HG03196 (cell line): ENCODE measurements around the gene ERAL1.
"Not testable (repeated sequence)": the region's sequence is repeated elsewhere in the genome, so short reads cannot be mapped to it uniquely, and the experiment has no call there.

Experiments
- ATAC-seq: cut with Tn5 transposase; IDR thresholded peaks from one replicate; pipeline ENCODE4 v1.9.1; 2021; ENCODE audit not compliant: unreplicated experiment

Gene ERAL1

GRCh38 chr17:28854457-28855335 is at the start of gene ERAL1:
Gene ERAL1, plus strand, starts transcription at chr17:28855016. Its CDS starts 19 bp downstream, at chr17:28855035.
- ATAC-seq, result peak; percentile 84

- no peak for ATAC-seq
Observed at GRCh38 chr17:28807925-28808634, 46.7 kb upstream of the ERAL1 start.

DNA sequence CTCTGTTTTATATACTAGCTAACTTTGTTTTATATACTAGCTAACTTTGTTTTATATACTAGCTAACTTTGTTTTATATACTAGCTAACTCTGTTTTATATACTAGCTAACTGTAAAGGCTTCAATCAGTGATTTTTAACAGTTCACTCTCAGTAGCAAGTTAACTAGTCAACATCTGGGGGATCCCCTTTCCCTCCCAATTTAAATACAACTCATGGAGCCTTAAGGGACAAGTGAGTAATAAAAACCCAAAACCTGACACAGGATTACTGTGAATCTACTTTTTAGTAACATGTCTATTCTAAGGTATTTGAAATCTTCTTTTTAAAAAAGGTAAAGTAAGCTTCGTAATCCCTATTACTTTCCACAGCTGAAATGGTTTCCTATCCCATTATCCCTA is 44.4 kb upstream of the ERAL1 start:
- no peak for ATAC-seq

DNA sequence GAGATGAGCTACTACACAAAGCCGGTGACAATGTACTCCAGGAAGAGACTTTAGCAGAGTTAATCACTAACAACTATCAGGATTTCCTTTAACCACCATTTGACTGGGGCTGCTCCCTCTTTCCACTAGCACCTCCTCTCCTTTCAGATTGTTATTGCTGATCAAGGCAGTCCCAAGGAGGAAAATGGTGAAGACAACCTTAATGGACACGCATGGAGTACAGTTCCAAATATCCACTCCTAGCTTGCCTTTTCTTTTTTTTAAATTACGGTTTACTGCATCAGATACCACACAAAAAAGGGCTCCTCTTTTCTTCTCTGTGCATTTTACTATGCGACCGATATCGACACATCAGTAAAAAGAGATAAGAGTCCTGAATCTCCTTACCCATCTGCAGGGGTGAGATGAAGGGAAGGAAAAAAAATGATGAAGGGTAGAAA is 43.1 kb upstream of the ERAL1 start:
- ATAC-seq, result peak; percentile 22

DNA sequence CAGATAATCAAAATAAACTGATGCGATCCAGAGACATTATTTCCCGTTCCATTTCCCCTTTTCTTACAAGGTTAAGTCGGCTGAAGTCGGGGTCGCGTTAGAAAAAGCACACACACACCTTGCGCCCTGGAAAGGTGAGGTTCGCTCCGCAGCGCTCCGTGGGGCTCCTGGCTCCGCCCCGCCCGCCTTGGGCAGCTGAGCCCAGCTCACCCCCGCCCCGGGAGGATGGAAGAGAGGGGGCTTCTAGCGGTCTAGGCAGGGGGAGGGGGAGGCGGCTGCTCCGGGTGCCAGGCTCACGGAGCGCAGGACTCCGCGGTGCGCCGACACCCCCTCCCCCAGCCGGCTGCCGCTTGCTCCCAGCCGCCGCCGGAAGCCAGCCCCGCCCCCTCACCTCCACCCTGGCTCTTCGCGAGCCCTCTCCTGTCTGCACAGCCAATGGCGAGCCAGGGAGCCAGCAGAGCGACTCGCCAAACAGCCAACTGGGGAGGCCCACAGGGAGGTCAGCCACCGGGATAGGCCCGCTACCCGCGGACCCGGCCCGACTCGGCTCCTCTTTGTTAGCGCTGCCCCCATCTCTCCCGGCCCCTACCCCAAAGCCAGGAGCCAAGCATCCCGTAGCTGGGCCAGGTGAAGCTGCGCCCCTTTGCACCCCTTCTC is 42.6 kb upstream of the ERAL1 start:
- peak; percentile 93 for ATAC-seq

DNA sequence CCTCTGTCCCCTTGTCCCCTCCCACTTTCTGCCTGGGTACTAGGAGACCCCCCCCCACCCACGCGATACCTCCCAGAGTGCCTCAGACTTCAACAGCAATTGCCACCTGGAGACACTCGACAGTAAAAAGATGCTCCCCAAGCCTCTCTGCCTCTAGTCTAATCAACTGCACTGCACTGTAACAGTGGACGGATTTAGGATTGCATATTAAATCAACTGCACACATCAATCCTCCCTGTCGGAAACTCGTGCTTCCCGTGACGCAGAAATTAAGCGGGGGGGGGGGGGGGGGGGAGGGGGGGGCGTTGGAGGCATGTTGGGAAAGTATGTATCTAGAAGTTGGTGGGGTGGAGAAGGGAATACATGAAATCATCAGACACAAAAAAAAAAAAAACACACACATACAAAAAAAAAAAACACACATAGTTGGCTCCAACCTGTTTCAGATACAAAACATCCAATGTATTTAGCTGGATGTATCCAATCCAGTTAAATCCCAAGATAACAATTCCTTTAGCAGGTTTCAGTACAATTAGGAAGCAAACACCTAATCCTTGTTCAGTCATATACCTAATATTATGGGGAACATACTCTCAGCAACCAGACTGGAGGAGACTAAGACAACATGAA is 42.0 kb upstream of the ERAL1 start:
- ATAC-seq, result no peak

DNA sequence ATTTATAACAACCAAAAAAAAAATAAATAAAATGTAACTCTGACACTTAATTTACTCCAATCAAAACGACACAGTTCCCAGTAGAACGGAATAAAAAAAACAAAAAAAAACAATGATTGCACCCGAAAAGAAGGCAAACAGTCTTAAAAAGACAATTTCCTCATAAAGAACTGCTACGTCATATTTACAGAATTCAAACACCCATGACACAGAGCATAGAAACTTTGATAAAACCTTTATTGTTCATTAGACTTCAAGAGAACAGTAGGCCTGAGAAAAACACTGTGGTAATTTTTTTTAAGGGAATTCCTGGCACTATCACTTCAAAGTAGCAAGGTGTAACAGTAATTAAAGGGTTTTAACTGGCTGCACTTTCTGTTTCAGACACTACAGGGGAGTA is 38.3 kb upstream of the ERAL1 start:
- no peak for ATAC-seq

GRCh38 chr17:28818819-28819221 is 36.0 kb upstream of the ERAL1 start:
- ATAC-seq, result no peak

GRCh38 chr17:28819582-28819981 is 35.2 kb upstream of the ERAL1 start:
- no peak for ATAC-seq

DNA sequence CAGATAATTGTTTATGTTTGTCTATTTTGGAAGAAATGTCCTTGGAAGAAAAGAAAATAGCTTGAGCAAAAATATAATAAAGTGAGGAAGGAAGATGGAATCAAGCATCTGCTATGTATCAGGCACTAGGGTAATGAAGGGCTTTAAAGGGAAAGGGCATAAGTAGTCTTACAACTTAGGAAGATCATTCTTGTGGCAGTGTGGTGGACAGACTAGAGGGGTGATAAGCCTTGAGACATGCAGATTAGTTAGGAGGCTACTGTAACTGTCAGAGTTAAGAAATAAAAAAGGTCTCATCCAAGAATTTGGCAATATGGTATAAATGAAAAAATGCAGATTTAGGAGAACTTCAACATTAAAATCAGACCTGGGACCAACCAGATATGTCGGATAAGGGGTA is 27.1 kb upstream of the ERAL1 start:
- ATAC-seq, result no peak

DNA sequence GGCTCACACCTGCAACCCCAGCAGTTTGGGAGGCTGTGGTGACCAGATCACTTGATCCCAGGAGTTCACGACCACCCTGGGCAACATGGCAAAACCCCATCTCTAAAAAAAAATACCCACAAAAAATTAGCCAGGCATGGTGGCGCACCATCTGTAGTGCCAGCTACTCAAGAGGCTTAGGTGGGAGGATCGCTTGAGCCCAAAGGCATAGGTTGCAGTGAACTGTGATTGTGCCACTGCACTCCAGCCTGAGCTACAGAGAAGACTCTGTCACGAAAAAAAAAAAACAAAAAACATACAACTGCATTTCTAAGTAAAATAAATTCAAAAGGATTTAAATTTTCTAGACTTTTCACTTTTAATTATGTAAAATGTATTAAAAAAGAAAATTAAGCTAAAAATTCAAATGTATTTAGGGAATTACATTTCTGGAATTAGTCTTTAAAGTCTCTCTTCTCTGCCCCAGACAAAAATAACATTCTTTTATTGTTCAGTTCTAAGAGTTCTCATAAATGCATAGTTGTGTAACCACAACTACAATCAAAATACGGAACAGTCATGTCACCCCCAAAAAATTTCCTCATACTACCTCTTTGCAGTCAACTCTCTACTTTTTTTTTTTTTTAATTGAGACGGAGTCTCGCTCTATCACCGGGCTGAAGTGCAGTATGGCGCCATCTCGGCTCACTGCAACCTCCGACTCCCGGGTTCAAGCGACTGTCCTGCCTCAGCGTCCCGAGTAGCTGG is 26.3 kb upstream of the ERAL1 start:
- ATAC-seq, result no peak

GRCh38 chr17:28834420-28834819 is 20.4 kb upstream of the ERAL1 start:
- ATAC-seq, result no peak

DNA sequence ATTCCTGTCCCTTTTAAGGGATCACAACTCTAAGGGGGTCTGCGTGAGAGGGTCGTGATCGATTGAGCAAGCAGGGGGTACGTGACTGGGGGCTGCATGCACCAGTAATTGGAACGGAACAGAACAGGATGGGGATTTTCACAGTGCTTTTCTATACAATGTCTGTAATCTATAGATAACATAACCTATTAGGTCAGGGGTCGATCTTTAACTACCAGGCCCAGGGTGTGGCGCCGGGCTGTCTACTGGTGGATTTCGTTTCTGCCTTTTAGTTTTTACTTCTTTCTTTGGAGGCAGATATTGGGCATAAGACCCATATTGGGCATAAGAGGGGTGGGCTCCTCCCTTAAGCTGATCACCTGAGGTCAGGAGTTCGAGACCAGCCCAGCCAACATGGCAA is 18.3 kb upstream of the ERAL1 start:
- not testable (repeated sequence) for ATAC-seq

DNA sequence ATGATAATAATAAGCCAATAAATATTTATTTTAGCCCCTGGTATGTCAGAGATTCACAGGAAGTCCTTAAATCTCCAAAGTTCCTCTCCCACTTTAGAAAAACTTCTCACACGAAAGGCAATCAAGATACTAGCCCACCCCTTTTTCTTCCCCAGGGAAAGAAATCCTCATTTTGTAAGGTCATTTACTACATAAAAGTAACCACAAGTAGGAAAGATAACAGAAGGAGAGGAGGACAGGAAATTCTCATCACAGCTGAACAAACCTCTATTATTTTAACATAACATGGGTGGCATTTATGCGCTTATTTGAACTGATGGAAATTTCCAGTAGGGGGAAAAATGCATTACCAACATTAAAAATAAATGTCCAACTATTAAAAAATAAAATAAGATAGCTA is 15.6 kb upstream of the ERAL1 start:
- no peak for ATAC-seq

GRCh38 chr17:28841901-28842281 is 12.9 kb upstream of the ERAL1 start:
- ATAC-seq, result no peak

GRCh38 chr17:28842282-28843012 is 12.4 kb upstream of the ERAL1 start, which contains the start of gene FAM222B:
Gene FAM222B, minus strand, starts transcription at chr17:28842790. Its CDS starts 76,123 bp downstream, at chr17:28766667.
- peak; percentile 69 for ATAC-seq

- ATAC-seq, result no peak
Observed at GRCh38 chr17:28843816-28844148, 11.0 kb upstream of the ERAL1 start.

DNA sequence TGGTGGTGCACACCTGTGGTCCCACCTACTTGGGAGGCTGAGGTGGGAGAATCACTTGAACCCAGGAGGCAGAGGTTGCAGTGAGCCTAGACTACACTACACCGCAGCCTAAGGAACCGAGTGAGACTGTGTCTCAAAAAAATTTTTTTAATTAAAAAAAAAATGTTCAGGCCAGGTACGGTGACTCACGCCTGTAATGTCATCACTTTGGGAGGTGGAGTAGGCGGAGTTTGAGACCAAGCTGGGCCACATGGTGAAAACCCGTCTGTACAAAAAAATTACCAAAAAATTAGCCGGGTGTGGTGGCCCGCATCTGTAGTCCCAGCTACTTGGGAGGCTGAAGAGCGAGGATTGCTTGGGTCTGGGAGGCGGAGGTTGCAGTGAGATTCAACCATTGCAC is 8.6 kb upstream of the ERAL1 start:
- ATAC-seq, result no peak

DNA sequence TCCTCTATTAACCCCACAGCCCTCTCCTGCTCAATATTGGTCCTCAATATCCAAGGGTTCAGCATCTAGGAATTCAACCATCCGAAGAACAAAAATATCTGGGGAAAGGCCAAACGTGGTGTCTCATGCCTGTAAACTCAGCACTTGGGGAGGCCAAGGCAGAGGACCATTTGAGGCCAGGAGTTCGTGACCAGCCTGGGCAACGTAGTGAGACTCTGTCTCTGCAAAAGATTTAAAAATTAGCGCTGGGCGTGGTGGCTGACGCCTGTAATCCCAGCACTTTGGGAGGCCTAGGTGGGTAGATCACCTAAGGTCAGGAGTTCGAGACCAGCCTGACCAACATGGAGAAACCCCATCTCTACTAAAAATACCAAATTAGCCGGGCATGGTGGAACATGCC is 8.1 kb upstream of the ERAL1 start:
- ATAC-seq, result not testable (repeated sequence)

DNA sequence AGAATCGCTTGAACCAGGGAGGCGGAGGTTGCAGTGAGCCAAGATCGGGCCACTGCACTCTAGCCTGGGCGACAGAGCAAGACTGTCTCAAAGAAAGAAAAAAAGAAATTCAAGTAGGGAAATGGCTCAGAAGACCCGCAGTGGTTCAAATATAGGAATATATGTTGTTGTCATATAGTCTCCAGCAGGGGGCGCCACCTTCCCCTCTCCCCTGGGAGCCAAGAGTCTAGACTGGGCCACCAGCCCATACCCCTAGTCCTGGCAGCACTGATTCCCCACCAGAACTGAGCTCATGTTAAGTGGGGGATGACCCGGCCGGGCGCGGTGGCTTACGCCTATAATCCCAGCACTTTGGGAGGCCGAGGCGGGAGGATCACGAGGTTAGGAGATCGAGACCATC is 6.1 kb upstream of the ERAL1 start:
- ATAC-seq, result not testable (repeated sequence)
